Nephron progenitor cell (in vitro differentiated cells): ENCODE data around the gene MSANTD2.

Experiments
- DNase-seq: peaks from one replicate; pipeline ENCODE4 v3.0.0; 2021
- H3K27ac Mint-ChIP-seq: 2 replicates; pipeline ENCODE4 v1.8.0; 2021; ENCODE audit warnings: mild to moderate bottlenecking, moderate library complexity, mixed read lengths
- H3K27me3 Mint-ChIP-seq: 2 replicates; pipeline ENCODE4 v1.8.0; 2021; ENCODE audit warnings: mild to moderate bottlenecking, low read depth, mixed read lengths; ENCODE audit not compliant: poor library complexity
- H3K36me3 Mint-ChIP-seq: 2 replicates; pipeline ENCODE4 v1.8.0; 2021; ENCODE audit warnings: low read depth, mixed read lengths
- H3K4me1 Mint-ChIP-seq: 2 replicates; pipeline ENCODE4 v1.8.0; 2021; ENCODE audit warnings: mixed read lengths
- H3K4me3 Mint-ChIP-seq: 2 replicates; pipeline ENCODE4 v1.8.0; 2021; ENCODE audit warnings: mild to moderate bottlenecking, moderate library complexity, mixed read lengths
- H3K9me3 Mint-ChIP-seq: 2 replicates; pipeline ENCODE4 v1.8.0; 2021; ENCODE audit warnings: mild to moderate bottlenecking, moderate library complexity, mixed read lengths
- CTCF ChIP-seq: fragments of 200-600 bp; sonication (generic); IDR thresholded peaks from 2 replicates; pipeline ENCODE4 v1.5.0; 2021; ENCODE audit warnings: antibody characterized with exemption

Gene MSANTD2

GRCh38 chr11:124756753-124757227, 43.4 kb downstream of the MSANTD2 start:
- Mint-ChIP-seq H3K36me3 (no peaks in the 10 kb centered on the region), H3K27ac (no peak overlapping the region)

GRCh38 chr11:124756033-124756752, 44.0 kb downstream of the MSANTD2 start:
- no peak for TF ChIP-seq CTCF
- DNase-seq = no peak
- peaks cover 100% of the 10 kb centered on the region for H3K27me3 Mint-ChIP-seq
- H3K27ac Mint-ChIP-seq = no peak overlapping the region
- no peaks in the 10 kb centered on the region for H3K36me3 Mint-ChIP-seq
- H3K9me3 Mint-ChIP-seq = no peaks in the 10 kb centered on the region
- no peak overlapping the region for H3K4me3 Mint-ChIP-seq
- peaks cover 46% of the 10 kb centered on the region for H3K4me1 Mint-ChIP-seq

More at GRCh38 chr11:124756753-124757227, 43.4 kb downstream of the MSANTD2 start:
- no peaks in the 10 kb centered on the region for H3K9me3 Mint-ChIP-seq
- H3K27me3 Mint-ChIP-seq = peaks cover 100% of the 10 kb centered on the region
- H3K4me3 Mint-ChIP-seq = no peak overlapping the region
- no peak for TF ChIP-seq CTCF
- peaks cover 52% of the 10 kb centered on the region for H3K4me1 Mint-ChIP-seq
- DNase-seq = no peak

- Mint-ChIP-seq H3K27me3 (peaks cover 100% of the 10 kb centered on the region), H3K4me1 (peaks cover 40% of the 10 kb centered on the region), H3K27ac (no peak overlapping the region), H3K36me3 (no peaks in the 10 kb centered on the region), H3K9me3 (peaks cover 5% of the 10 kb centered on the region), H3K4me3 (no peak overlapping the region)
- TF ChIP-seq CTCF = no peak
- no peak for DNase-seq
These were observed 45.5 kb downstream of the MSANTD2 start for GRCh38 chr11:124754710-124755109.

GRCh38 chr11:124754309-124754708, 45.9 kb downstream of the MSANTD2 start:
- no peak for TF ChIP-seq CTCF
- Mint-ChIP-seq H3K9me3 (peaks cover 5% of the 10 kb centered on the region), H3K27ac (no peak overlapping the region), H3K36me3 (no peaks in the 10 kb centered on the region), H3K4me1 (peaks cover 37% of the 10 kb centered on the region), H3K4me3 (no peak overlapping the region), H3K27me3 (peaks cover 100% of the 10 kb centered on the region)
- no peak for DNase-seq

- no peaks in the 10 kb centered on the region for H3K36me3 Mint-ChIP-seq
- DNase-seq = no peak
- no peak overlapping the region for H3K4me3 Mint-ChIP-seq
- H3K9me3 Mint-ChIP-seq = peaks cover 5% of the 10 kb centered on the region
- H3K27me3 Mint-ChIP-seq = peaks cover 100% of the 10 kb centered on the region
- peaks cover 30% of the 10 kb centered on the region for H3K4me1 Mint-ChIP-seq
- H3K27ac Mint-ChIP-seq = no peak overlapping the region
- no peak for TF ChIP-seq CTCF
These were observed 46.6 kb downstream of the MSANTD2 start for GRCh38 chr11:124753624-124754023.

GRCh38 chr11:124753205-124753604, 47.0 kb downstream of the MSANTD2 start:
- H3K27ac Mint-ChIP-seq = no peak overlapping the region
- no peak overlapping the region for H3K4me3 Mint-ChIP-seq
- DNase-seq = no peak
- TF ChIP-seq CTCF = no peak
- H3K4me1 Mint-ChIP-seq = peaks cover 26% of the 10 kb centered on the region
- peaks cover 100% of the 10 kb centered on the region for H3K27me3 Mint-ChIP-seq
- peaks cover 5% of the 10 kb centered on the region for H3K9me3 Mint-ChIP-seq
- no peaks in the 10 kb centered on the region for H3K36me3 Mint-ChIP-seq
